Transverse colon (tissue), 4 donors: ENCODE results near the gene SAPCD2.

Experiments used
- EP300 ChIP-seq: sonication (generic); formaldehyde crosslinking; IDR thresholded peaks from one replicate; pipeline ENCODE4 v1.6.1; 2017; ENCODE audit warnings: antibody characterized with exemption, low read depth
- POLR2A ChIP-seq: fragments of 450-650 bp; IDR thresholded peaks from one replicate; pipeline ENCODE4 v1.6.1; 2016; ENCODE audit warnings: antibody characterized with exemption, mild to moderate bottlenecking, moderate library complexity
- POLR2AphosphoS5 ChIP-seq, 3 donors: sonication (generic); formaldehyde crosslinking; IDR thresholded peaks; one replicate each; pipeline ENCODE4 v1.6.1; 2016; ENCODE audit warnings: antibody characterized with exemption in 3 of 3
- TF ChIP-seq, protein P1 (sequence below), 5 experiments: fragments of 200-600 bp in 3 of 5; fragments of 450-650 bp in 2 of 5; sonication (generic) in 3 of 5; IDR thresholded peaks; 1 replicate in 2 of 5; 2 replicates in 3 of 5; pipeline ENCODE4 v1.5.1; 2016 to 2017; ENCODE audit warnings: antibody characterized with exemption in 5 of 5, inconsistent platforms in 3 of 5, mild to moderate bottlenecking in 2 of 5, moderate library complexity in 1 of 5

DNA sequence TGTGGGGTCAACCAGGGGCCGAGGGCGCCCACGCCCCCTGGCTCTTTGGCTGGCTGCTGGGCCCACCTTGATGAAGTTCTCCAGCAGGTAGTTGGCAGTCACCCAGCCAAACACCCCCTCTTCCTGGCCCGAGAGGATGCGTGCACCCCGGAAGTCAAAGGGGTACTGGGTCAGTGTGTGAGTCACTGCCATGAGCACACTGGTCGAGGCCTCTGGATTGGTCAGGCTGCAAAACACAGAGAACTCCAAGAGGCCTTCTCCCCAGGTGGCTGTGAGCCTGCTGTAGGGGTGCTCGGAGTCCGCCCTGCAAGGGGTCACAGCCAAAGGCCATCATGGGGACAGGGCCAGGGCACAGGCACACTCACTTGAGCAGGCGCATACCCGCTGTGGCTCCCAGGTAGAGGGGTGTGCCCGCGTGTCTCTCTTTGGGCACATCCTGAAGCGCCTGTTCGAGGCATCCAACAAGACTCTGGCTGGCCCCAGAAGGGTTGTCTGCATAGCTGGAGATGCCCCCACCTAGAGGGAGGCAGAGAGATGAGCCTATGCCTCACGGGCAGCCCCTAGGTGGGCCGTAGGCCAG is 19.1 kb downstream of the SAPCD2 start:
- TF ChIP-seq POLR2A (no peak), EP300 (no peak), POLR2AphosphoS5 (IDR thresholded peaks at IDR 0.05) (no peak)
- TF ChIP-seq, protein P1, sequence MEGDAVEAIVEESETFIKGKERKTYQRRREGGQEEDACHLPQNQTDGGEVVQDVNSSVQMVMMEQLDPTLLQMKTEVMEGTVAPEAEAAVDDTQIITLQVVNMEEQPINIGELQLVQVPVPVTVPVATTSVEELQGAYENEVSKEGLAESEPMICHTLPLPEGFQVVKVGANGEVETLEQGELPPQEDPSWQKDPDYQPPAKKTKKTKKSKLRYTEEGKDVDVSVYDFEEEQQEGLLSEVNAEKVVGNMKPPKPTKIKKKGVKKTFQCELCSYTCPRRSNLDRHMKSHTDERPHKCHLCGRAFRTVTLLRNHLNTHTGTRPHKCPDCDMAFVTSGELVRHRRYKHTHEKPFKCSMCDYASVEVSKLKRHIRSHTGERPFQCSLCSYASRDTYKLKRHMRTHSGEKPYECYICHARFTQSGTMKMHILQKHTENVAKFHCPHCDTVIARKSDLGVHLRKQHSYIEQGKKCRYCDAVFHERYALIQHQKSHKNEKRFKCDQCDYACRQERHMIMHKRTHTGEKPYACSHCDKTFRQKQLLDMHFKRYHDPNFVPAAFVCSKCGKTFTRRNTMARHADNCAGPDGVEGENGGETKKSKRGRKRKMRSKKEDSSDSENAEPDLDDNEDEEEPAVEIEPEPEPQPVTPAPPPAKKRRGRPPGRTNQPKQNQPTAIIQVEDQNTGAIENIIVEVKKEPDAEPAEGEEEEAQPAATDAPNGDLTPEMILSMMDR (IDR thresholded peaks at IDR 0.05) = no peak
